GM19099 (cell line): ENCODE measurements around the gene CD59.

Source experiments
- POLR2A ChIP-seq: IDR thresholded peaks from 3 replicates; pipeline ENCODE4 v1.6.1; 2011; ENCODE audit warnings: low read depth; ENCODE audit not compliant: insufficient read length; ENCODE audit errors: extremely low read depth

CD59 gene

DNA sequence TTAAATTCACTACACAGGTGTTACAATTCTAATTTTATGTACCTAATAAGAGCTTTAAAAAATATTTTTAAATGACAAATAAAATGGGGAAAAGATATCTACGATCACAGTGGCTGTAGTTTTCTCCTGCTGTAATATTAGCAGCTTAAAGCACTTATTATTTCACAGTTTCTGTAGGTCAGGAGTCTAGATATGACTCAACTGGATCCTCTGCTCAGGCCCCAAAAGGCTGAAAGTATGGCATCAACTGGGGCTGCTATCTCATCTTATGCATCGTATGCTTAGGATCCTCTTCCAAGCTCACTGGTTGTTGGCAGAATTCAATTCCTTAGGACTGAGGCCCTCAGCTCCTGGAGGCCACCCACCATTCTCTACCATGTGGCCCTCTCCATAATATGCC lies 25.2 kb upstream of the CD59 start:
- no peak for TF ChIP-seq POLR2A

DNA sequence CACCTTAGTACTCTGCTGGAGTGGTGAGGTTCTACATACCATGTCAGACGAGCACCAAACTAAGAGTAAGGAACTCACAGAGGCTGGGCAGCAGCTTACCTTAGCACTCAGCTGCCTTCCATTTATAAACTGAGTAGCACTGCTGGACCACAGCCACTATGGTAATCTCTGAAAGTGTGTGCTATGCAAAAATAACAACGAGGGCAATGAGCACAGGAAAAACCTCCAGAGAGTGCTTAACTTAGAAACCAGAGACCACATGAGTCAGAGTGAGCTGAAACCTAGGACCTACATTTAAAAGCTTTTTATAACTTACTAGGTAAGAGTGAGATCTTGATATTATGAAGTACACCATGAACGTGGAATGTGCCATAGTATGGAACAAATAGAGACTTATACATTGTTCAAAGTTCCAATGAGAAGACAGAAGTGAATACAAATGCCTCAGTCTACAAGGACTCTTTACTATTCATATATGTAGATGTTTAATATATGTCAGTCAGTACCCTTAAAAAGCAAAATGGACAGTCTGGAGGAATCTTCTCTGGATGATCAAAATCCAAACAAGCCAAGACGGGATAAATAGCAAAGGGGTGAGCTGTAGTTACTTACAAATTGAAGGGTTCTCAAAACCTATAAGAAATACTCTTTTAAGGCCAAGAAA lies 17.2 kb upstream of the CD59 start:
- TF ChIP-seq POLR2A = no peak

DNA sequence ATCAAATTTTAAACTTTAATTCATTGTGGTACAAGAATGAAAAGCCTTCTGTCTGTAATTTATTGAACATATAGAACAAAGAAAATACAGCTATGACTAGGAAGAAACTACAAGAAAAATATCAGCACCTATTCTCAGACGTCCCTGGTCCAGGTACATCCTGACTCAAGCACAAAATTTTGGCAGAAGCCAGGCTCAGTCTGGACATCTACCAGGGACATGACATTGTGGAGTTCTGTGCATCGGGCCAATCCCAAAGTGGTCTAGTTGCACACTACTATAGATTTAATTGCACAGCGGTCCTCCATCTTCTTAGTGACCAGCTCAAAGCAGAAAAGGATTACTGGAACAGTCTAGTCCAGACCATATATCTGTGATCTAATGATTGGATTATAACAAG lies 15.7 kb upstream of the CD59 start:
- TF ChIP-seq POLR2A = no peak

DNA sequence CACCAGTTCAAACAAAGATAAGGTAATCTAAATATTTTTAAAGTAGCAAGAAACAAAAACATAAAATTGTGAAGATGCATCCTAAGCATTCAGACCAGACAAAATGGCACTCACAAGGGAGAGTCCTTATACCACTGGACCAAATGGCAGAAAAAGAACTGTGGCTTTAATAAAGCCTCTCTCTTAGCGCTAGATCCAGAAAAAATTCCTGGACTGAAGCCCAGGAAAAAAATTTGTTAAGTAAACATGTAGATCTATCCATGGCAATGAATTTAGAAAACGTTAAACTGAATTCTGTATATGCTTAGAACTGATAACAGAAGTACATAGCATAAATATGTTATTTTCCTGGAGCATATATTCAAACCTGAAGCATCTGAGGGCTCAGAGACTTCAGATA lies 11.8 kb upstream of the CD59 start:
- TF ChIP-seq POLR2A = no peak

DNA sequence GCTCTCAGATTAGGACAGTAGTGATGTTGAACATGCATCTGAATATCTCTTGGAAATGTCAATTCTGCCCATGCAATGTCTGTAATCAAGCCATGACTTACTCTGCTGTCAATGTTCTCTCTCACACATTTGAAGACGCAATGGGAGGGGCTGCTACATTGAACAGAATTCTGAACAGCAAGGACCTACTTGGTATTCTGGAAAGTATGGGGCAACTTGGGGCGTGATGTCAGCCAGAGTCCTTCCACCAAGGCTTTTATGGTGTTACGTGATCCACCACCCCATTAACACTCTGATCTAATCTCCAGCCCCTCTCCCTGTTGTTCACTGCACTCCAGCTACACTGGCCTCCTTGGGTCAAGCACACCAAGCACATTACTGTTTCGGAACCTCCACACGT lies 7.1 kb upstream of the CD59 start:
- TF ChIP-seq POLR2A = no peak

DNA sequence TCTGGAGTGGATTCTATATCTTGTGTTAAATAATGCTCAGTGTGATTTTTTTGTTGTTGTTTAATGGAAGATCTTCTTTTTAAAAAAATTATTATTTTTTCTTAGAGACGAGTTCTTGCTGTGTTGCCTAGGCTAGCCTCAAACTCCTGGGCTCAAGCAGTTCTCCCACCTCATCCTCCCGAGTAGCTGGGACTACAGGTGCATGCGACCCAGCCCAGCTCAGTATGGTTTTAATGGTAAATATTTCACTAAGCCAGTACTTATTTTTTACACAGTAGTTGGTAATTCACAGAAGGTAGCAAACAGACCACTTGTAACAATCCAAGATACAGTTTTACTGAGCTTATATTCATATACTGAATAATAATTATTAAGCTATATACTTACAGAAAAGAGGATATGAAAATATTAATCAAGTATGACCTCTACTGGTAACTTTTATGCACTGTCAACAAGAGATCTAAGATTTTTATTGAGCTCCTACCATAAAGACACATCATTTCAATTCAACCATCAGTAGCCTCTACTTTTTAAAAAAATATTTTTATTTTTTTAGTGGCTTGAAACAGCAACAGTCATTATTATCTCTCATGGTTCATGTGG lies 6.1 kb upstream of the CD59 start:
- TF ChIP-seq POLR2A = no peak

DNA sequence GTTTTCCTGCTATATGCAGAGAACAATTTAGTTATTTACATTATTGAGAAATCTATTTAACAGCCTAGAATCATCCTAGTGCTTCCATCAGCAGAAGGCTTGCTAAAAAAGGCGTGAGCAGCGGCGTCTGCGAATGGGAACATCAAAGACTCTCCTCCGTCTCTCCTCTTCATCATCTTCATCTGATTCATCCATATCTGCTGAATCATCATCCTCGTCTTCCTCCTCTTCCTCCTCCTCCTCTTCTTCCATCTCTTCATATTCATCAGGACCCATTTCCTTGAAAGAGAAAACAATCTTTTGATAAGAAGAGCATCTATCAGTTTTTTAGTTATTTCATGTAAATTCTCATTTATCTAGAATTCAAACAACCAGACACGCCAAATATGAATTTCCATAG lies 5.6 kb upstream of the CD59 start:
- no peak for TF ChIP-seq POLR2A

DNA sequence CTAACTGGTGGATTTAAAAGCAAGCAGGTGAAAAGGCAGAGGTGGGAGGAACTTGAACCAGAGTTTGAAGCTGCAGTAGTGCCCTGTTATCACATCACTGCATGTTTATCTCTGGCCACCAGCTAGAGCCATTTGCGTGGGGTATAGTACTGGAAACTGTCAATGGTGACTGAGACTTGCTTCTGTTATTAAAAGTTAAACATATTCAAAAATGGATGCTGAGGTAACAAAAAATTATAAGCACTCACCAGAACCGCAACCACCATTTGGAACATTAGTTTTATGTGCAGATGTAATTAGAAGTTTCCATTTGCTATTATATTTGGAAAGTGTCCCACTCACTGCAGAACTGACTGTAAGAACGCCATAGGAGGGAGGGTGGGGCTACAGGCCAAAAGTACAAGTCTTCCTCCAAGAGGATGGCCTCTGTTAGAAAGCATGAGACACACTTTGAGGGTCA lies 1.2 kb upstream of the CD59 start:
- no peak for TF ChIP-seq POLR2A

DNA sequence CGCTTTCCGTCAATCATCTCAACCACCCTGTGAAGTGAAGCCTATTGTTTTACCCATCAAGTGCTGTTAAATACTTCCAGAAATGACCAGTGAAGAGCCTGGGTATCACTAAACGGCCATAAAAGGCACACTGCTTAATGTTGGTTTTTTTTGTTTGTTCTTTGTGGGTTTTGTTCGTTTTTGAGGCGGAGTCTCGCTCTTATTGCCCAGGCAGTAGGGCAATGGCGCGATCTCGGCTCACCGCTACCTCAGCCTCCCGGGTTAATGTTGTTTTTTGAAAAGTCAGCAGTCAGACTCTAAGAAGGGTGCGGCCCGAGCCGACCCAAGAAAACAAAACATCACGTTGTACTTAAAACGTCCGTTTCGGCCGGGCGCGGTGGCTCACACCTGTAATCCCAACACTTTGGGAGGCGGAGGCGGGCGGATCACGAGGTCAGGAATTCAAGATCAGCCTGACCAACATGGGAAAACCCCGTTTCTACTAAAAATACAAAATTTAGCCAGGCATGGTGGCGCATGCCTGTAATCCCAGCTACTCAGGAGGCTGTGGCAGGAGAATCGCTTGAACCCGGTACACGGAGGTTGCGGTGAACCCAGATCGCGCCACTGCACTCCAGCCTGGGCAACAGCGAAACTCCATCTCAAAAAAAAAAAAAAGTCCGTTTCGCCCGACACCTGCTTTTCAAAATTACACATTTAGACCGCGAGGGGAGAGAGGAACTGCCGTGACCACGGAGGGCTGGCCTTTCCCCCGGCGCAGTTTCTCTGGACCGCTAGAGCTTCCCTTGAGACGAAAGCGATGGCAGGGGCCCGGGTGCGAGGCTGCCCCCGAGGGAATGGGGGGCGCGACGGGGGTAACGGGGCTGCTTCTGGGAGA lies 714 bp downstream of the CD59 start:
- no peak for TF ChIP-seq POLR2A

DNA sequence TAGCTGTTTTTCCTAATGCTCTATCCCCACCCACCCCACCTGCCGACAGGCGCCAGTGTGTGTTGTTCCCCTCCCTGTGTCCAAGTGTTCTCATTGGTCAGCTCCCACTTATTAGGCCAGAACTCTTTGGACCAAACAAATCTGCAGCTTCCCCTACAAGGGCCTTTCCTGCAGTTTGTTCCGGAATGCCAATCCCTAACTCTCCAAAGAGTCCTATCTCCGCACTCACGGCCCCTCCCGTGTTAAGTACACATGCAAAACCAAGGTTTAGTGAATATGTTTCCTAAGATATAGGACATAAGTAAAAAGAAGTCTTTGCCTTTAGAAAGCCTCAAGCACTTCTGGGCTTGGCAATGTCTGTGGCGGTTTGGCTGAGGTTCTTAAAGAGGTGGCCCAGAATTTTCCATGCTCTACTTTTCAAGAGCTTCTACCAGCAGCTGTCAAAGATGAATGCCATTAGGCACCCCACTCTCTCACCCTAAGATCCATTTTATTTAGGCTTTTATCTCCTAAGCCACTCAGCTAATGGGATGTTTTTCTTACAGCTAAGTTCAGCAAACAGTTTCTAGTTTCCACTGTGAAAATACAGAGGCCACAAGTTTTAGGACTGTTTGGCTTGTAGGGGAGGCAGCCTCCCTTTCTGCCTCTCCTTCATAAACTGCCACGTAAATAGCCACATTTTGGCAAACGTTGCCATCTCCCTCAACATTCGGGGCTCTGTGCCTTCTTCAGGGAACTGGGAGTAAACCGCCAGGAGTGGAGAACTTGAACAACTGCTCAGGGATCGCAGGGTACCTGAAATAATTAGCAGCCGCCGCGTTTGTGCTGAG lies 1.6 kb downstream of the CD59 start:
- TF ChIP-seq POLR2A = no peak

DNA sequence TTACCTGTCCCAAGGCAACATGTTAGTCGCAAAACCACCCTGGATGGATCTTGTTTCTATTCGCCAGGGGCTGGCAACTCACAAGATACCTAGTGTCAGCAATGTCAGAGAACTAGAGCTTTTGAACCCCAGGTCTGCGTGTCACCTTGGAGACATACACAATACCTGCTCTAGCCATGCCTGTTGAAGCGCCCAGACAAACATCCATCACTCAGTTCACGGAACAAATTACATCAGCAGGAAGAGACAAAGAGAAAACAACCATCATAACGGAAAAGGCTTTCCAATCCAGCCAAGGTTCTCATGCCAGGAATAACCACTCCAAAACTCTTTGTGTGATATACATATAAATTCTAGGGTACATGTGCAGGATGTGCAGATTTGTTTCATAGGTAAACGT lies 2.2 kb downstream of the CD59 start:
- TF ChIP-seq POLR2A = no peak

DNA sequence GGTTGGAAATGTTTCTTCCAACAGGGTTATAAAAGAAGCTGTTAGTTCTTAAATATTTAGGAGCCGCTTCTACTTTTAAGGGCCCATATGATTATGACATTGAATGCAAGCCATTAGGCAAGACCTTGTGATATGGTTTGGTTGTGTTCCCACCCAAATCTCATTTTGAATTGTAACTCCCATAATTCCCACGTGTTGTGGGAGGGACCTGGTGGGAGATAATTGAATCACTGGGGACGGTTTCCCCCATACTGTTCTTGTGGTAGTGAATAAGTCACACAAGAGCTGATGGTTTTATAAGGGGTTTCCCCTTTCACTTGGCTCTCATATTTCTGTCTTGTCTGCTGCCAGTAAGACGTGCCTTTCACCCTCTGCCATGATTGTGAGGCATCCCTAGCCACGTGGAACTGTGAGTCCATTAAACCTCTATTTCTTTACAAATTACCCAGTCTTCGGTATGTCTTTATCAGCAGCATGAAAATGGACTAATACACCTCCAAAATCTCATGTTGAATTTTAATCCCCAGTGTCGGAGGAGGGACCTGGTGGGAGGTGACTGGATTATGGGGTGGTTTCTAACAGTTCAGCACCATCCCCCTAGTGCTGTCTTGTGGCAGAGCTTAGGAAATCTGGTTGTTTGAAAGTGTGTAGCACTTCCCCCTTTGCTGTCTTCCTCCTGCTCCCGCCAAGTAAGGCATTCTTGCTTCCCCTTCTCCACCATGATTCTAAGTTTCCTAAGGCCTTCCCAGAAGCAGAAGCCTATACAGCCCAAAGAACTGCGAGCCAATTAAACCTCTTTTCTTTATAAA lies 4.3 kb downstream of the CD59 start:
- no peak for TF ChIP-seq POLR2A

DNA sequence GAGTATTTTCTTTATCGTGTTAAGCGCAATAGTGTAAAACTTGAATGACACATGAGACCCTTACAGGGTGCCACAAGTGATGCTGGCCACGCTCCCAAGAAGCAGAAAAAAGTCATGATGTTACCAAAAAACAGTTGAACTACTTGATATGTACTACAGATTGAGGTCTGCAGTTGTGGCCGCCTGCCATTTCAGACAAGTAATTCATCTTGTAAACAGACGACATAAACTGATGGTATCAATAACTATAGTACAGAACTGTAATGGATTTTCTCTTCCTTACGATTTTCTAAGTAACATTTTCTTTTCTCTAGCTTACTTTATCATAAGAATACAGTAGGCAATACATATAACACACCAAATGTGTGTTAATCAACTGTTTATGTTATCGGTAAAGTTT lies 5.5 kb downstream of the CD59 start:
- TF ChIP-seq POLR2A = no peak

DNA sequence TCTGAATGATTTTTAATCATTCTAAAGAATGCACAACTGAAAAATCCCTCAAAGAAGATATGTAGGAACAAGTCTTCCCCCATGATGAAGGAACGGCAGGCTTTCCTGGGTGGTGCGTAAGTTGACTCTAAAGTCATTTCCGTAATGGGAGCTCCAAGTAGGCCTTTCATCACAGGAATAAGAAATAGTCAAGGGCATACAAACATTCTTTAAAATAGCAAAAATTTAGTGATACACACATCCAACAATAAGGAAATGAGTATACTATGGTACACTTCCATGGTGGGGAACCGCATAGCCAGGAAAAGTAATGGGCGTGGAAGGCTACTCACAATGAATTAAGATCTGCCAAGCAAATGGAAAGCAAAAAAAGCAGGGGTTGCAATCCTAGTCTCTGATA lies 10.7 kb downstream of the CD59 start:
- TF ChIP-seq POLR2A = no peak
